ENCODE measurements around the gene STAT2. TPM values are rescaled to one million over a fixed set of nuclear protein-coding genes. Genes with fewer than 3 reads are reported as not detected.

STAT2 gene
- total RNA-seq, 2 experiments from 2014 or later: 116 to 124 TPM

- Mint-ChIP-seq H3K9me3 (ENCODE audit: low read depth) (no peaks in the 10 kb centered on the region), H3K27me3 (no peaks in the 10 kb centered on the region), H3K27ac (no peak overlapping the region), H3K4me3 (no peak overlapping the region), H3K4me1 (no peaks in the 10 kb centered on the region), H3K36me3 (ENCODE audit: low read depth) (no peaks in the 10 kb centered on the region)
- ChIA-PET POLR2A (no interaction called here), CTCF (interaction anchor here (1.1 kb wide), 1 partner anchor 26 kb away, joined by 3 read pairs; the partner anchor contains the start of gene STAT2)
- intact Hi-C loops (cut with DNase I, micrococcal nuclease): no loop called here
- no peak for DNase-seq
- no peak for ATAC-seq
These were observed 26.0 kb upstream of the STAT2 start for GRCh38 chr12:56385873-56386272.

DNA sequence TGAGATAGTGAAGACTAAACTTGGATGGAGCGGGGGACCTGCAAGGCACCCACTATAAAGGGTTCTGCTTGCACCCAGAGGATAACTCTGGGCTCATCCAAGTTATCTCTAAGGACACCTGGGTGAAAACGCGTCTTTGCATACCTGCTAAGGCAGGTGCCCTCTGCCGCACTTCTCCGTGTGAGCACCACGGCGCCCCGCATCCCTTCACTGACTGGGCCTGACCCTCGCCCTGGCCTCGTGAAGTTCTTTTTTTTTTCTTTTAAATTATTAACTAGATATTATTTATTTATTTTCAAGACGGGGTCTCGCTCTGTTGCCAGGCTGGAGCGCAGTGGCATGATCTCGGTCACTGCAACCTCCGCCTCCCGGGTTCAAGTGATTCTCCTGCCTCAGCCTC is 22.7 kb upstream of the STAT2 start:
- no peak for ATAC-seq
- H3K27ac Mint-ChIP-seq: no peak overlapping the region
- POLR2A ChIA-PET: no interaction called here

GRCh38 chr12:56377989-56378316 is 18.0 kb upstream of the STAT2 start:
- H3K27me3 Mint-ChIP-seq: no peaks in the 10 kb centered on the region
- no peaks in the 10 kb centered on the region for H3K36me3 Mint-ChIP-seq (ENCODE audit: low read depth)
- no peaks in the 10 kb centered on the region for H3K4me1 Mint-ChIP-seq
- H3K4me3 Mint-ChIP-seq: no peak overlapping the region
- ChIA-PET POLR2A (no interaction called here), CTCF (interaction anchor here (1.0 kb wide), 3 partner anchors 39 to 86 kb away, joined by 3 to 6 read pairs (median 3); partner anchors contain the start of gene IL23A)
- no peak overlapping the region for H3K27ac Mint-ChIP-seq
- ATAC-seq: no peak
- DNase-seq: no peak
- H3K9me3 Mint-ChIP-seq (ENCODE audit: low read depth): no peaks in the 10 kb centered on the region
- intact Hi-C loops (cut with DNase I, micrococcal nuclease): loop anchor here in 1 of 2 experiments (1.0 kb wide), 1 partner anchor 86 kb away; no protein-coding TSS in a partner anchor

More for the DNA sequence above, 22.7 kb upstream of the STAT2 start:
- Mint-ChIP-seq H3K36me3 (ENCODE audit: low read depth) (no peaks in the 10 kb centered on the region), H3K27me3 (no peaks in the 10 kb centered on the region), H3K9me3 (ENCODE audit: low read depth) (no peaks in the 10 kb centered on the region), H3K4me1 (no peaks in the 10 kb centered on the region), H3K4me3 (no peak overlapping the region)
- intact Hi-C loops (cut with DNase I, micrococcal nuclease): no loop called here
- no peak for DNase-seq
- CTCF ChIA-PET: interaction anchor here (1.5 kb wide), 2 partner anchors 11 to 81 kb away, joined by 5 to 6 read pairs; no protein-coding TSS in a partner anchor

DNA sequence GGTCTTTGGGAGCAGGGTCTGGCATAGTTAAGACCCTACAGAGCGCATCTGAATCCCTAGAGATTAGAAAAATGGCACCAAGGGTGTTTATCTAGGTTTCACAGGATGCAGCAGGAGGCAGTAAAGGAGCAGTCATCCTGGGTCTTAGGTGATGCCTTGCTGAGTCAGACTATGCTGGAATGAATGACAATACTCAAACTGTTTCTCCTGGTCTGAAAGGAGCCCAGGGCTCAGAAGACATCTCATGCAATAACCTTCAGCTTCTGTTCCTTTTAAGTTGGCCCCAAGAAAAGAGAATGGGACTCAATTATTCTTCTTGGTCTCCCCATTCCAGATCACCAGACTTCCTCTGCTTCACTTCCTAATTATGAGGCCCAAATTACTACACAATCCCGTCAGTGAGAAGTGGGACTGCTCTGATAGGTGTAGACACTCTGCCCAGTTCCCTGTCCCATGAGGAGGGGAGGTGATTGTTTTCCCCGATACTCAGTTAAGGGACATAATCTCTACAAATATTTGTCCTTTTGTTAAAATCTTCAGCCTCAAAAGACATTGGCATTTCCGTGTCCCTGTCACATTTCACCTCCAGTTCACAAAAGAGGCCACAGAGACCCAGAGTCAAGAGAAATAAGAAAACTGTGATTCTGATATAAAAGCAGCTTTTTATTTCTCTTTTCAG is 17.5 kb upstream of the STAT2 start:
- no peaks in the 10 kb centered on the region for H3K9me3 Mint-ChIP-seq (ENCODE audit: low read depth)
- peak; percentile 27 for DNase-seq
- ChIA-PET POLR2A (interaction anchor here (0.6 kb wide), 1 partner anchor 72 kb away, joined by 3 read pairs; the partner anchor contains the start of gene TIMELESS), CTCF (interaction anchor here (0.8 to 1.2 kb wide), 6 partner anchors 35 to 87 kb away, joined by 3 to 6 read pairs (median 4); partner anchors contain the start of gene IL23A)
- ATAC-seq: peak; percentile 98
- H3K27ac Mint-ChIP-seq: no peak overlapping the region
- no peak overlapping the region for H3K4me3 Mint-ChIP-seq
- no peaks in the 10 kb centered on the region for H3K36me3 Mint-ChIP-seq (ENCODE audit: low read depth)
- intact Hi-C loops (cut with DNase I, micrococcal nuclease): loop anchor here in 1 of 2 experiments (1.0 kb wide), 1 partner anchor 87 kb away; no protein-coding TSS in a partner anchor
- H3K4me1 Mint-ChIP-seq: no peaks in the 10 kb centered on the region
- H3K27me3 Mint-ChIP-seq: no peaks in the 10 kb centered on the region

DNA sequence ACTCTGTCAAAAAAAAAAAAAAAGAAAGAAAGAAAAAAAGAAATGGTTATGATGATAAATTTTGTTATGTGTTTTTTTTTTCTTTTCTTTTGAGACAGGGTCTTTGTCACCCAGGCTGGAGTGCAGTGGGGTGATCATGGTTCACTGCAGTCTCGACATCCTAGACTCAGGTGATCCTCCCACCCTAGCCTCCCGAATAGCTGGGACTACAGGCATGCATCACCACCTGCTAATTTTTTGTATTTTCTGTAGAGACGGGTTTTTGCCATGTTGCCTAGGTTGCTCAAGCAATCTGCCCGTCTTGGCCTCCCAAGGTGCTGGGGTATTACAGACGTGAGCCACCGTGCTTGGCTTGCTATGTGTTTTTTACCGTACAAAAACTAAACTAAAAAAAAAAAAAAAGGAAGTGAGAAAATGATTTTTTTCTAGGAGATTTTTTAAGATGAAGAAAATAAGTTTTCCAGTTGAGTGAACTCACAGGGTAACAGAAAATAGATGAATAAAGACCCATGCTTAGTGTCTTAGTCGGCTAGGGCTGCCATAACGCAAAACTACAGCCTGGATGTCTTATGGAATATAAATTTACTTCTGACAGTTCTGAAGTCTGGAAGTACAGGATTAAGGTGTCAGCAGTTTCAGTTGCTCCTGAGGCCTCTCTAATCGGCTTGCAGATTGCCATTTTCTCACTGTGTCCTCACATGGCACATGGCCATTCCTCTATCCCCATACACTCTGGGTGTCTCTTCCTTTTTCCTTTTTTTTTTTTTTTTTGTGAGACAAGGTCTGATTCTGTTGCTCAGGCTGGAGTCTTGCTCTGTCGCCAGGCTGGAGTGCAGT is 15.9 kb upstream of the STAT2 start:
- ChIA-PET POLR2A (no interaction called here), CTCF (interaction anchor here (0.7 kb wide), 1 partner anchor 16 kb away, joined by 3 read pairs; the partner anchor contains the start of gene STAT2)
- no peak overlapping the region for H3K4me3 Mint-ChIP-seq
- no peak for DNase-seq
- no peak overlapping the region for H3K27ac Mint-ChIP-seq
- no peak for ATAC-seq
- H3K36me3 Mint-ChIP-seq (ENCODE audit: low read depth): no peaks in the 10 kb centered on the region
- intact Hi-C loops (cut with DNase I, micrococcal nuclease): no loop called here
- no peaks in the 10 kb centered on the region for H3K4me1 Mint-ChIP-seq
- no peaks in the 10 kb centered on the region for H3K9me3 Mint-ChIP-seq (ENCODE audit: low read depth)
- no peaks in the 10 kb centered on the region for H3K27me3 Mint-ChIP-seq

DNA sequence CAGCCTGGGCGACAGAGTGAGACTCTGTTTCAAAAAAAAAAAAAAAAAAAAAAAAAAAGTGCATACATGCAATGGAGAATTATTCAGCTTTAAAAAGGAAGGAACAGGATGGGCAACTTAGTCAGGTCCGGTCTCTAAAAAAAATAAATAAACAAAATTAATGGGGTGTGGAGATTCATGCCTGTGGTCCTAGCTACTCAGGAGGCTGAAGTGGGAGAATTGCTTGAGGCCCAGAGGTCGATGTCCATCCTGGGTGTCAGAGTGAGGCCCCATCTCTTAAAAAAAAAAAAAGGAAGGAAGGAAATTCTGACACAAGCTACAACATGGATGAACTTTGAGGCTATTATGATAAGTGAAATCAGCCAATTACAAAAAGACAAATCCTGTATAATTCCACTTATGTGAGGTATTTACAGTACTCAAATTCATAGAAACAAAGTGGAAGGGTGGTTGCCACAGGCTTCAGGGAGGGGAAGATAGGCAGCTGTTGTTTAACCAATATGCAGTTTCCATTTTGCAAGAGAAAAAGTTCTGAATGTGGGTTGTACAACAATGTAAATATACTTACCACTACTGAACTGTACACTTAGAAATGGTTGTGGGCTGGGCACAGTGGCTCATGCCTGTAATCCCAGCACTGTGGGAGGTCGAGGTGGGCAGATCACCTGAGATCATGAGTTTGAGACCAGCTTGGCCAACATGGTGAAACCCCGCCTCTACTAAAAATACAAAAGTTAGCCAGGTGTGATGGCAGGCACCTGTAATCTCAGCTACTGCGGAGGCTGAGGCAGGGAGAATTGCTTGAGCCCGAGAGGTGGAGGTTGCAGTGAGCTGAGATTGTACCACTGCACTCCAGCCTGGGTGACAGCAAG is 15.1 kb upstream of the STAT2 start:
- Mint-ChIP-seq H3K27me3 (no peaks in the 10 kb centered on the region), H3K9me3 (ENCODE audit: low read depth) (no peaks in the 10 kb centered on the region), H3K36me3 (ENCODE audit: low read depth) (no peaks in the 10 kb centered on the region), H3K4me1 (no peaks in the 10 kb centered on the region), H3K4me3 (no peak overlapping the region), H3K27ac (no peak overlapping the region)
- DNase-seq (no peak), ATAC-seq (no peak)
- intact Hi-C loops (cut with DNase I, micrococcal nuclease): no loop called here
- ChIA-PET CTCF (interaction anchor here (0.7 to 1.1 kb wide), 2 partner anchors 15 to 58 kb away, joined by 3 read pairs; no protein-coding TSS in a partner anchor), POLR2A (interaction anchor here (0.7 kb wide), 1 partner anchor 368 kb away, joined by 4 read pairs; no protein-coding TSS in a partner anchor)

GRCh38 chr12:56373515-56373914 is 13.6 kb upstream of the STAT2 start:
- CTCF ChIA-PET: interaction anchor here (0.6 to 1.0 kb wide), 2 partner anchors 52 to 131 kb away, joined by 3 read pairs; no protein-coding TSS in a partner anchor
- ATAC-seq: no peak

GRCh38 chr12:56366948-56367347 is 7.0 kb upstream of the STAT2 start:
- ChIA-PET CTCF (no interaction called here), POLR2A (no interaction called here)
- H3K36me3 Mint-ChIP-seq (ENCODE audit: low read depth): no peaks in the 10 kb centered on the region

More at GRCh38 chr12:56373515-56373914, 13.6 kb upstream of the STAT2 start:
- Mint-ChIP-seq H3K27ac (no peak overlapping the region), H3K4me3 (no peak overlapping the region), H3K36me3 (ENCODE audit: low read depth) (no peaks in the 10 kb centered on the region), H3K4me1 (no peaks in the 10 kb centered on the region), H3K9me3 (ENCODE audit: low read depth) (no peaks in the 10 kb centered on the region), H3K27me3 (no peaks in the 10 kb centered on the region)
- DNase-seq: no peak
- intact Hi-C loops (cut with DNase I, micrococcal nuclease): no loop called here
- POLR2A ChIA-PET: interaction anchor here (0.7 kb wide), 1 partner anchor 107 kb away, joined by 9 read pairs; the partner anchor contains the start of gene COQ10A

DNA sequence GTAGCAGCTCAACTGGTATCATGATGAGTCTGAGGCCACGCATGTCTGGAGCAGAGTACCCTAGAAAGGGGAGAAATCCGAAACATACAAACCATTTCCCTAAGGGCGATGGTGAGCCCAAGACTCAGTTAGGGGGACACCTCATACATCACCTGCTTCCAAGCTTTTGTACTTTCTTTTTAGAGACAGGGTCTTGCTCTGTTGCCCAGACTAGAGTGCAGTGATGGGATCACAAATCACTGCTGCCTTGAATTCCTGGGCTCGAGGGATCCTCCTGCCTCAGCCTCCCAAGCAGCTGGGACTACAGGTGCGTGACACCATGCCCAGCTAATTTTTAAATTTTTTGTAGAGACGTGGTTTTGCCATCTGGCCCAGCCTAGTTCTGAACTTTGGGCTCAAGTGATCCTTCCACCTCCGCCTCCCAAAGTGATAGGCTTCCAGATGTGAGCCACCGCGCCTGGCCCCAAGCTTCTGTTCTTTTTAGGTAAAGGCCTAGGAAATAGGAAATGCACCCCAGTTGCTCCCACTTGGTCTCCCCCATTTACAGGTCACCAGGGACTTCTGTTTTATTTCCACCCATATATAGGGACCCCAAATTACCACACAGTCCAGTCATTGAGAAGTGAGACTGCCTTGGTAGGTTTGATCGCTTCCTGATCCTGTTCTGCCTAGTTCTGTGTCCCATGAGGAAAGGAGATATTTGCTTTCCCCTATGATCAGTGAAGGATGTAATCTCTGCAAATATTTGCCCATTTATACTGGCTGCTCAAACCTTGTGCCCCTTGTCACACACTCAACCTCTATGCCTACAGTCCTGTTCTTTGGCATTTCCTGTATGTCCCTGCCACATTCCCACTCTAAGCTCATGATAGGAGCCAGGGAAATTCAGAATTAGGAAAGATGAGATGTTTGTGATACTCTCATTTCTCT is 2.5 kb upstream of the STAT2 start, which contains the start of gene APOF:
TSS of gene APOF (minus strand) at position 728 of the 930 bp plus-strand sequence. CDS start at position 616, 112 bp downstream.
- peaks cover 23% of the 10 kb centered on the region for H3K4me1 Mint-ChIP-seq
- CTCF ChIA-PET: interaction anchor here (0.6 to 1.8 kb wide), 6 partner anchors 9 to 102 kb away, joined by 3 to 7 read pairs (median 4); partner anchors contain the start of gene IL23A
- peak within 1 kb of the TSS; percentile 26 for H3K27ac Mint-ChIP-seq
- POLR2A ChIA-PET: no interaction called here
- H3K4me3 Mint-ChIP-seq: no peak within 1 kb of the TSS
- H3K9me3 Mint-ChIP-seq (ENCODE audit: low read depth): no peaks in the 10 kb centered on the region
- DNase-seq (no peak), ATAC-seq (no peak)
- no peaks in the 10 kb centered on the region for H3K27me3 Mint-ChIP-seq
- intact Hi-C loops (cut with DNase I, micrococcal nuclease): no loop called here
- H3K36me3 Mint-ChIP-seq (ENCODE audit: low read depth): peaks cover 5% of the 10 kb centered on the region

More at GRCh38 chr12:56366948-56367347, 7.0 kb upstream of the STAT2 start:
- intact Hi-C loops (cut with DNase I, micrococcal nuclease): no loop called here
- H3K27ac Mint-ChIP-seq: no peak overlapping the region
- no peak for ATAC-seq
- no peak for DNase-seq
- no peak overlapping the region for H3K4me3 Mint-ChIP-seq
- no peaks in the 10 kb centered on the region for H3K4me1 Mint-ChIP-seq
- no peaks in the 10 kb centered on the region for H3K27me3 Mint-ChIP-seq
- no peaks in the 10 kb centered on the region for H3K9me3 Mint-ChIP-seq (ENCODE audit: low read depth)

Measured in activated CD4-positive, alpha-beta T cell treated with anti-CD3 and anti-CD28 coated beads for 36 hours (primary cell).